GM18520 (cell line): ENCODE data around the gene NFIB.

ENCODE experiments used
- ATAC-seq: cut with Tn5 transposase; IDR thresholded peaks from one replicate; pipeline ENCODE4 v1.9.1; 2021; ENCODE audit not compliant: unreplicated experiment

Gene NFIB

GRCh38 chr9:14218253-14218652 is 95.7 kb downstream of the NFIB start:
- no peak for ATAC-seq

GRCh38 chr9:14216612-14217194 is 97.2 kb downstream of the NFIB start:
- no peak for ATAC-seq

GRCh38 chr9:14215614-14216013 is 98.3 kb downstream of the NFIB start:
- no peak for ATAC-seq

- ATAC-seq: no peak
Observed at GRCh38 chr9:14214693-14215092, 99.2 kb downstream of the NFIB start.

GRCh38 chr9:14214065-14214684 is 99.8 kb downstream of the NFIB start:
- no peak for ATAC-seq

- ATAC-seq: no peak
Observed at GRCh38 chr9:14213504-14213903, 100.4 kb downstream of the NFIB start.

GRCh38 chr9:14212697-14213420 is 101.1 kb downstream of the NFIB start:
- no peak for ATAC-seq

GRCh38 chr9:14212077-14212476 is 101.9 kb downstream of the NFIB start:
- no peak for ATAC-seq

- ATAC-seq: no peak
Observed at GRCh38 chr9:14211564-14211963, 102.4 kb downstream of the NFIB start.

- no peak for ATAC-seq
Observed at GRCh38 chr9:14210428-14210827, 103.5 kb downstream of the NFIB start.

- ATAC-seq: no peak
Observed at GRCh38 chr9:14209399-14210345, 104.3 kb downstream of the NFIB start.

GRCh38 chr9:14207352-14207995 is 106.5 kb downstream of the NFIB start:
- no peak for ATAC-seq

- no peak for ATAC-seq
Observed at GRCh38 chr9:14205463-14205862, 108.5 kb downstream of the NFIB start.

- ATAC-seq: no peak
Observed at GRCh38 chr9:14203356-14204056, 110.4 kb downstream of the NFIB start.

- no peak for ATAC-seq
Observed at GRCh38 chr9:14198841-14199455, 115.0 kb downstream of the NFIB start.

GRCh38 chr9:14198047-14198840 is 115.7 kb downstream of the NFIB start:
- no peak for ATAC-seq

- ATAC-seq: no peak
Observed at GRCh38 chr9:14197325-14197858, 116.5 kb downstream of the NFIB start.

- no peak for ATAC-seq
Observed at GRCh38 chr9:14193328-14193990, 120.5 kb downstream of the NFIB start.
